Panc1 (cell line): Measurements from ENCODE around the gene IL21R.

ENCODE experiments used
- CTCF ChIP-seq: fragments of 450-650 bp; IDR thresholded peaks from 2 replicates; pipeline ENCODE4 v1.5.1; 2017; ENCODE audit warnings: mild to moderate bottlenecking
- POLR2AphosphoS5 ChIP-seq: IDR thresholded peaks from 2 replicates; pipeline ENCODE4 v1.6.1; 2012; ENCODE audit warnings: mild to moderate bottlenecking, low read depth, low read length, moderate library complexity
- SIN3A ChIP-seq: IDR thresholded peaks from 2 replicates; pipeline ENCODE4 v1.6.1; 2012; ENCODE audit warnings: low read depth, mild to moderate bottlenecking, low read length, moderate library complexity, borderline replicate concordance; ENCODE audit not compliant: insufficient read depth
- TCF7L2 ChIP-seq: IDR thresholded peaks from 2 replicates; pipeline ENCODE4 v1.6.1; 2011; ENCODE audit warnings: mild to moderate bottlenecking, low read depth, low read length, inconsistent platforms

- TF ChIP-seq CTCF = no peak
- no peak for TF ChIP-seq SIN3A
- no peak for TF ChIP-seq POLR2AphosphoS5
- TF ChIP-seq TCF7L2 = no peak
Measured at GRCh38 chr16:27413956-27414355, 12.0 kb downstream of the IL21R start.
